ENCODE data around the gene MCEMP1.

Gene MCEMP1

DNA sequence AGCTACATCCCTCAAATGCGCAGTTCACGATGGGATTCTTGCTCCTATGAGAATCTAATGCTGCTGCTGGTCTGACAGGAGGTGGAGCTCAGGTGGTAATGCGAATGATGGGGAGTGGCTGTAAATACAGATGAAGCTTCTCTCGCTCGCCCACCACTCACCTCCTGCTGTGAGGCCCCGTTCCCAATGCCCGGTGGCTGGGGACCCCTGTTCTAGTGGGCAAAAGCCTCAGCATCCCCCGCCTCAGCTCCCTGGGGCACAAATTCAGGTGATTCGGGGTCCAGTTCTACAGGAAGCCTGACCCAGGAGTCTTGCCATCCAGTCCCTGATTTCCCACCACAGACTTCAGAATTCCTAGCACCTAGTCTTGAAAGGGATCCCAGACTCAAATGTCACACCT lies 4.4 kb upstream of the MCEMP1 start:
- DNase-seq (ENCODE audit: low read depth) = no peak

GRCh38 chr19:7674010-7675005 lies 2.6 kb upstream of the MCEMP1 start:
- no peak for DNase-seq (ENCODE audit: low read depth)

GRCh38 chr19:7676376-7676775 lies 514 bp upstream of the MCEMP1 start:
- no peak for DNase-seq (ENCODE audit: low read depth)

DNA sequence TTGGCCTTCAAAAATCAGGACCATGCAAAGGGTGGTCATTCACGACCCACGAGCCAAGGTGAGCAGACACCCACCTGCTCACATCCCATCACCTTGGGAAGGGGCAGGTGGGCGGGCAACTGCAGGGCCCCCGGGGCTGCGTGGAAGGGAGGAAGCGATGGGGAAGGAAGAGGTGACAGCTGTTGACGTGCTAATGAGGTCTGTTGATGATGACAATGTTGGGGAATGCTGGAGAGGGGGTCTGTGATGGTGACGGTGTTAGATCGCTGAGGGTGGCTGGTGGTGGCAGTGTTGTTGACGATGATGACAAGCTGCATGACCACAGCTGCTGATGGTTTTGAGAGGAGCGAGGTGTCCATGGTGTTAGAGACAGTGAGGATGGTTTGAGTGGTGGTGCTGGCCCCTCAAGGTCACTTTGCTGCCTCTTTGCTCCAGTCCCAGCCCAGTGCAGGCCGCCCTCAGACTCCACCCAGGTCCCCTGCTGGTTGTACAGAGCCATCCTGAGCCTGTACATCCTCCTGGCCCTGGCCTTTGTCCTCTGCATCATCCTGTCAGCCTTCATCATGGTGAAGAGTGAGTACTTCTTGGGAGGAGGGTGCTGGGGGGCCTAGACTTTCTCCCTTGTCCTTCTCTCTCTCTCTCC lies 900 bp downstream of the MCEMP1 start:
- DNase-seq (ENCODE audit: low read depth) = no peak

DNA sequence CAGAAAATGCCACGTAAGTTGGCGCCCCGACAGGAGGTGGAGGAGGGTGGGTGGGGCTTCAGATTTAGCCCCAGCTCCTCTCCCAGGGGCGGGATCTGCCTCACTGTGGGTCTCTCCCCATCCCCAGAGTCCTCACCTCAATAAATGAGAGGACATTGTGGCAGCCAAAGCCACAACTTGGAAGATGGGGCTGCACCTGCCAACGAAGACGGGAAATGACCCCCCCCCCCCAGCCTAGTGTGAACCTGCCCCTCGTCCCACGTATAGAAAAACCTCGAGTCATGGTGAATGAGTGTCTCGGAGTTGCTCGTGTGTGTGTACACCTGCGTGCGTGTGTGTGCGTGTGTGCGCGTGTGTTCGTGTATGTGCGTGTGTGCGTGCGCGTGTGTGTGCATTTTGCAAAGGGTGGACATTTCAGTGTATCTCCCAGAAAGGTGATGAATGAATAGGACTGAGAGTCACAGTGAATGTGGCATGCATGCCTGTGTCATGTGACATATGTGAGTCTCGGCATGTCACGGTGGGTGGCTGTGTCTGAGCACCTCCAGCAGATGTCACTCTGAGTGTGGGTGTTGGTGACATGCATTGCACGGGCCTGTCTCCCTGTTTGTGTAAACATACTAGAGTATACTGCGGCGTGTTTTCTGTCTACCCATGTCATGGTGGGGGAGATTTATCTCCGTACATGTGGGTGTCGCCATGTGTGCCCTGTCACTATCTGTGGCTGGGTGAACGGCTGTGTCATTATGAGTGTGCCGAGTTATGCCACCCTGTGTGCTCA lies 2.3 kb downstream of the MCEMP1 start:
- peak; percentile 49 for DNase-seq (ENCODE audit: low read depth)

GRCh38 chr19:7679771-7680605 lies 3.1 kb downstream of the MCEMP1 start:
- no peak for DNase-seq (ENCODE audit: low read depth)

GRCh38 chr19:7680606-7681339 lies 3.9 kb downstream of the MCEMP1 start, which contains the start of gene TRAPPC5:
Gene TRAPPC5, plus strand, starts transcription at chr19:7680833. Its CDS starts 1,421 bp downstream, at chr19:7682254.
- peak; percentile 86 for DNase-seq (ENCODE audit: low read depth)

- DNase-seq (ENCODE audit: low read depth) = peak; percentile 62
Observed at GRCh38 chr19:7681340-7682174, 4.7 kb downstream of the MCEMP1 start.

DNA sequence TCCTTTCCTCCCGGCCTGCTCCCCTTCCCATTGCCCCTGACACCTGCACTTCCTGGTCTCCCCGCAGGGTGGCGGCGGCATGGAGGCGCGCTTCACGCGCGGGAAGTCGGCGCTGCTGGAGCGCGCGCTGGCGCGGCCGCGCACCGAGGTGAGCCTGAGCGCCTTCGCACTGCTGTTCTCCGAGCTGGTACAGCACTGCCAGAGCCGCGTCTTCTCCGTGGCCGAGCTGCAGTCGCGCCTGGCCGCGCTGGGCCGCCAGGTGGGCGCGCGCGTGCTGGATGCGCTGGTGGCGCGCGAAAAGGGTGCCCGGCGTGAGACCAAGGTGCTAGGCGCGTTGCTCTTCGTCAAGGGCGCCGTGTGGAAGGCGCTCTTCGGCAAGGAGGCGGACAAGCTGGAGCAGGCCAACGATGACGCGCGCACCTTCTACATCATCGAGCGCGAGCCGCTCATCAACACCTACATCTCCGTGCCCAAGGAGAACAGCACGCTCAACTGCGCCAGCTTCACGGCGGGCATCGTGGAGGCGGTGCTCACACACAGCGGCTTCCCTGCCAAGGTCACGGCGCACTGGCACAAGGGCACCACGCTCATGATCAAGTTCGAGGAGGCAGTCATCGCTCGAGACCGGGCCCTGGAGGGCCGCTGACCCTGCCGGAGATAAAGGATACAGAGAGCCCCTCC lies 5.4 kb downstream of the MCEMP1 start:
- DNase-seq (ENCODE audit: low read depth) = no peak

DNA sequence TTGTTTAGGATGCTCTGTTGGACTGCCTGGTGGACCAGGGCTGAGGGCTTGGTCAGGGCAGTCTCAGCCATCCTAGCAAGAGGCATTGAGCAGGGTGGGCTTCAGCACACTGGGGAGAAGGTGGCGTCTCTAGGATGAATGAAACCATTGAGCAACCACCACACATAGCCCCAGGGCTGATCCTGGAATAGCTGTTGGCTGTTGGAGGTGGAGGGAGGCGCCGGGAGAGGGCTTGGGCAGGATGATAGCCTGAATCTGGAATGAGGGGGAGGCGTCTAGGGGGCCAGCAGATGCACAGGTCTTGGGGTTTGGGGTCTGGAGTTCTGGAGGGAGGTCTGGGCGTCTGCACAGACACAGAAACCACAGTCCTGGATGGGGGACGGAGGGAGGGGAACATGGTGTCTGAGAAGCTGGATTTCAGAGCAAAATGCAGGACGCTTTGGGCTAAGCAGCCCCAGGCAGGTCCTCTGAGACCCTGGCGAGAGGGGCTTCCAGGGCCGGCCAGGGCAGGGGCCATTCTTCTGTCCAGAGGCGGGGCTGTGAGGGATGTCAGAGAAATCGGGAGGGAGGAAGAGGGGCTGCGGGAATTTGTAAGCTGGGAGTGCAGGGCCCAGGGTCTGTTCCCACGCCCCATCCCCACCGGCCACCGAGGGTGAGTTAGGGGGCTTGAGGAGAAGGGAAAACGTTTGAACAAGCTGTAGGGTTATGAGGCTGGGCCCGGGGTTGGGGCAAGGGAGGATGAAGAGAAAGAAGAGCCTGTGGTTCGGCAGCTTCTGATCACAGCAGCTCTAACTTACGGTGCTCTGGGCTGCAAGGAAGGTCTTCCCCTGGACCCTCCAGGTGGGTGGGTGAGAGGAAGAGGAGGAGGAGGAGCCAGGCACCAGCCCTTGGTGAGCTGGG lies 8.9 kb downstream of the MCEMP1 start:
- DNase-seq (ENCODE audit: low read depth) = no peak

GRCh38 chr19:7687177-7687576 lies 10.3 kb downstream of the MCEMP1 start:
- DNase-seq (ENCODE audit: low read depth) = no peak

GRCh38 chr19:7689165-7689564 lies 12.3 kb downstream of the MCEMP1 start:
- DNase-seq (ENCODE audit: low read depth) = no peak

DNA sequence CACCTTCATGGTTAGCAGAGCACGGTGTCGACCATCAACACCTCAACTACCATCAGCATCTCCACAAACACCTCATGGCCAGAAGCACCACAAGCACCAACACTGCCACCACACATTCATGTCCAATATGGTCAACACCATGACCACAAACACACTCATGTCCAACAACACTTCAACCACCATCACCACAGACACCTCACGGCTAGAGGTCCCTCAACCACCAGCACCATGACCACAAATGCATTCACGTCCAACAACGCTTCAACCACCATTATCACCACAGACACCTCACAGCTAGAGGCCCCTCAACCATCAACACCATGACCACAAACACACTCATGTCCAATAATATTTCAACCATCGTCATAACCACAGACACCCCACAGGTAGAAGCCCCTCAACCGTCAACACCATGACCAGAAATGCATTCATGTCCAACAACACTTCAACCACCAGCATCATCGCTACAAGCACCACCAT lies 13.9 kb downstream of the MCEMP1 start:
- DNase-seq (ENCODE audit: low read depth) = no peak

GRCh38 chr19:7691497-7691896 lies 14.6 kb downstream of the MCEMP1 start:
- DNase-seq (ENCODE audit: low read depth) = no peak

GRCh38 chr19:7692417-7693088 lies 15.7 kb downstream of the MCEMP1 start:
- no peak for DNase-seq (ENCODE audit: low read depth)

GRCh38 chr19:7694499-7694898 lies 17.6 kb downstream of the MCEMP1 start:
- DNase-seq (ENCODE audit: low read depth) = no peak

DNA sequence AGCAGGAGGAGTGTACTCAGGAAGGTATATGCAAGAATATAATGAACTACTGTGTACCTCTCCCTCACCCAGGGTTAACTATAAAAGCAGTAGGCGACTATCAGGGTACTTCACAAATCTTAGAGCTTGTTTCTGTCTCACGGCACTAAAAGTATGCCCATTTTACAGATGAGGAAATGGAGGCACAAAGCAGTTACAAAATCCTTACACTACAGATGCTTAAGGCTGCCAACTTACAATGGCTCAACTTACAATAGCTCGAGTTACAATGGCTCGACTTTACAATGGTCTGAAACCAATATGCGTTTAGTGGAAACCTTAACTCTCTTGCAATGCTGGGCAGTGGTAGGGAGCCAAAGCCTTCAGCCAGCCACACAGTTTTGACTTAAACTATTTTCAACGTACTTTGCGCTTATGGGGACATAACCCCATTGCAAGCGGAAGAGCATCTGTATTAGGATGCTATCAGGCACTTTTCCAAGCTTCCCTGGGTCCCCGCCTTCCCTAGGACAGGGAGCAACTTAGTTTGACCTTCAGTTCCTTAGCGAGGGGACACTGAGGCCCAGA lies 20.9 kb downstream of the MCEMP1 start:
- no peak for DNase-seq (ENCODE audit: low read depth)

Data from activated T-helper 1 cell treated with Interleukin-2 at 50 U/mL for 16 hours (primary cell).